Neural cell (in vitro differentiated cells): ENCODE measurements around the gene FBXO42. TPM values are rescaled to one million over a fixed set of nuclear protein-coding genes. Genes with fewer than 3 reads are reported as not detected.

Experiments used
- H2AFZ ChIP-seq: fragments of 200-600, 300-800 bp; sonication (generic), shearing (Covaris generic); 2 replicates; pipeline ENCODE4 v1.6.0; 2014; ENCODE audit warnings: low read depth, mild to moderate bottlenecking, antibody characterized with exemption, low read length, moderate library complexity
- H3F3A ChIP-seq: fragments of 200-600 bp; shearing (Covaris generic); 2 replicates; pipeline ENCODE4 v1.6.1; 2016; ENCODE audit warnings: mild to moderate bottlenecking, moderate library complexity, mixed read lengths, antibody characterized with exemption, low read length; ENCODE audit not compliant: insufficient read depth, poor library complexity, severe bottlenecking
- H3K27ac ChIP-seq: fragments of 200-600, 300-800 bp; sonication (generic), shearing (Covaris generic); 2 replicates; pipeline ENCODE4 v1.5.1; 2014; ENCODE audit warnings: mild to moderate bottlenecking, low read length, moderate library complexity
- H3K27me3 ChIP-seq: fragments of 300-800, 200-600 bp; sonication (generic), shearing (Covaris generic); 2 replicates; pipeline ENCODE4 v1.6.0; 2014; ENCODE audit warnings: mild to moderate bottlenecking, low read depth, low read length, moderate library complexity; ENCODE audit not compliant: insufficient read depth
- H3K36me3 ChIP-seq: fragments of 300-800, 200-600 bp; sonication (generic), shearing (Covaris generic); 2 replicates; pipeline ENCODE4 v1.5.1; 2014; ENCODE audit warnings: mild to moderate bottlenecking, antibody characterized with exemption, low read length, moderate library complexity; ENCODE audit not compliant: insufficient read depth
- H3K4me2 ChIP-seq: fragments of 300-800, 200-600 bp; sonication (generic), shearing (Covaris generic); 2 replicates; pipeline ENCODE4 v1.6.0; 2014; ENCODE audit warnings: mild to moderate bottlenecking, low read length
- H3K4me3 ChIP-seq: fragments of 300-800, 200-600 bp; sonication (generic), shearing (Covaris generic); 2 replicates; pipeline ENCODE4 v1.5.1; 2014; ENCODE audit warnings: mild to moderate bottlenecking, low read length, moderate library complexity
- H3K79me2 ChIP-seq: fragments of 200-600 bp; shearing (Covaris generic); replicated peaks from 2 replicates; pipeline ENCODE4 v1.6.0; 2014; ENCODE audit warnings: mild to moderate bottlenecking, low read length, moderate library complexity; ENCODE audit not compliant: insufficient read depth
- H3K9ac ChIP-seq: fragments of 300-800, 200-600 bp; sonication (generic), shearing (Covaris generic); 2 replicates; pipeline ENCODE4 v1.6.1; 2016; ENCODE audit warnings: mild to moderate bottlenecking, low read length, mixed read lengths
- H3K9me2 ChIP-seq: fragments of 200-600 bp; shearing (Covaris generic); 2 replicates; pipeline ENCODE4 v1.6.1; 2016; ENCODE audit warnings: mild to moderate bottlenecking, low read length, mixed read lengths; ENCODE audit not compliant: insufficient read depth
- H3K9me3 ChIP-seq: fragments of 200-600, 300-800 bp; sonication (generic), shearing (Covaris generic); 2 replicates; pipeline ENCODE4 v1.6.1; 2016; ENCODE audit warnings: mild to moderate bottlenecking, mixed run types, low read length, moderate library complexity, mixed read lengths
- H4K20me1 ChIP-seq: fragments of 200-600 bp; shearing (Covaris generic); 2 replicates; pipeline ENCODE4 v1.6.1; 2016; ENCODE audit warnings: mild to moderate bottlenecking, mixed run types; ENCODE audit not compliant: insufficient read depth
- CTCF ChIP-seq: fragments of 450-650 bp; IDR thresholded peaks from 2 replicates; pipeline ENCODE4 v1.5.1; 2014; ENCODE audit warnings: antibody characterized with exemption, mild to moderate bottlenecking, moderate library complexity; ENCODE audit not compliant: poor library complexity, severe bottlenecking
- EP300 ChIP-seq: fragments of 450-650 bp; conservative IDR thresholded peaks from 2 replicates; pipeline ENCODE4 v1.6.1; 2014; ENCODE audit warnings: antibody characterized with exemption, mild to moderate bottlenecking, moderate library complexity; ENCODE audit not compliant: poor library complexity, severe bottlenecking
- EZH2 ChIP-seq: fragments of 200-600, 300-800 bp; shearing (Covaris generic), sonication (generic); IDR thresholded peaks from 2 replicates; pipeline ENCODE4 v1.6.1; 2014; ENCODE audit warnings: antibody characterized with exemption, low read length, borderline replicate concordance, mild to moderate bottlenecking; ENCODE audit not compliant: insufficient read depth, poor library complexity, severe bottlenecking
- MXI1 ChIP-seq: fragments of 450-650 bp; conservative IDR thresholded peaks from 2 replicates; pipeline ENCODE4 v1.6.1; 2014; ENCODE audit warnings: antibody characterized with exemption, mild to moderate bottlenecking; ENCODE audit not compliant: poor library complexity, severe bottlenecking
- POLR2AphosphoS5 ChIP-seq: IDR thresholded peaks from 2 replicates; pipeline ENCODE4 v1.6.1; 2012
- RAD21 ChIP-seq: fragments of 450-650 bp; conservative IDR thresholded peaks from 2 replicates; pipeline ENCODE4 v1.6.1; 2014; ENCODE audit warnings: antibody characterized with exemption, mild to moderate bottlenecking, moderate library complexity
- REST ChIP-seq: IDR thresholded peaks from 2 replicates; pipeline ENCODE4 v1.6.1; 2012; ENCODE audit warnings: borderline replicate concordance
- SMC3 ChIP-seq: fragments of 450-650 bp; conservative IDR thresholded peaks from 2 replicates; pipeline ENCODE4 v1.6.1; 2014; ENCODE audit warnings: antibody characterized with exemption, mild to moderate bottlenecking, moderate library complexity; ENCODE audit not compliant: poor library complexity
- TAF1 ChIP-seq: IDR thresholded peaks from 2 replicates; pipeline ENCODE4 v1.6.1; 2012; ENCODE audit warnings: low read depth
- polyA plus RNA-seq: library from polyadenylated mRNA; depleted of rRNA; stranded (reverse); fragments of >200 nt; gene quantifications from 2 replicates; pipeline ENCODE4 v1.2.3, GENCODE V29; 2014

The FBXO42 gene
- polyA plus RNA-seq, 1 donor from 2014 or later: 30.1 TPM

GRCh38 chr1:16245476-16246196 lies 106.6 kb downstream of the FBXO42 start:
- Histone ChIP-seq H3K27ac (no peak overlapping the region), H3K9ac (no peak overlapping the region), H2AFZ (no peak overlapping the region), H3K9me3 (no peaks in the 10 kb centered on the region), H3K4me2 (no peak overlapping the region), H3K9me2 (no peaks in the 10 kb centered on the region), H4K20me1 (no peaks in the 10 kb centered on the region), H3K4me3 (no peak overlapping the region), H3K79me2 (no peaks in the 10 kb centered on the region), H3F3A (no peaks in the 10 kb centered on the region), H3K27me3 (no peaks in the 10 kb centered on the region), H3K36me3 (peaks cover 5% of the 10 kb centered on the region)
- TF ChIP-seq MXI1 (no peak), RAD21 (no peak), TAF1 (no peak), CTCF (no peak), EZH2 (no peak), SMC3 (no peak), POLR2AphosphoS5 (no peak), REST (no peak), EP300 (no peak)

GRCh38 chr1:16244650-16245285 lies 107.5 kb downstream of the FBXO42 start:
- no peaks in the 10 kb centered on the region for H3K27me3 ChIP-seq
- no peaks in the 10 kb centered on the region for H4K20me1 ChIP-seq
- no peak overlapping the region for H3K27ac ChIP-seq
- H3K4me3 ChIP-seq: no peak overlapping the region
- no peak overlapping the region for H3K4me2 ChIP-seq
- H3K9me2 ChIP-seq: no peaks in the 10 kb centered on the region
- no peaks in the 10 kb centered on the region for H3F3A ChIP-seq
- H2AFZ ChIP-seq: no peak overlapping the region
- no peak overlapping the region for H3K9ac ChIP-seq
- peaks cover 5% of the 10 kb centered on the region for H3K36me3 ChIP-seq
- no peak for TF ChIP-seq CTCF
- peak; percentile 7 for TF ChIP-seq SMC3
- no peaks in the 10 kb centered on the region for H3K9me3 ChIP-seq
- H3K79me2 ChIP-seq: no peaks in the 10 kb centered on the region
